Neural progenitor cell (in vitro differentiated cells): ENCODE data around the gene GLMP.

Source experiments
- CTCF ChIP-seq: fragments of 200-600 bp; sonication (generic); IDR thresholded peaks from 2 replicates; pipeline ENCODE4 v1.5.1; 2017; ENCODE audit warnings: antibody characterized with exemption, mild to moderate bottlenecking
- EZH2 ChIP-seq: fragments of 200-600 bp; sonication (generic); IDR thresholded peaks from 2 replicates; pipeline ENCODE4 v1.6.1; 2017; ENCODE audit warnings: antibody characterized with exemption, mild to moderate bottlenecking, moderate library complexity

- no peak for TF ChIP-seq CTCF
- TF ChIP-seq EZH2 = no peak
Observed at GRCh38 chr1:156258859-156259258, 36.6 kb downstream of the GLMP start.
